SK-N-SH treated with all-trans-retinoic acid at 6 μM for 48 hours (cell line): ENCODE measurements around the gene GRIP1.

Experiments
- ATAC-seq: fragments of 200-7000 bp; cut with Tn5 transposase; 3 replicates; pipeline ENCODE4 v1.9.1; 2020; ENCODE audit warnings: mild to moderate bottlenecking, moderate library complexity
- ARNTL ChIP-seq: fragments of 450-650 bp; formaldehyde crosslinking; IDR thresholded peaks from 2 replicates; pipeline ENCODE4 v1.5.0; 2020; ENCODE audit warnings: low read depth, mild to moderate bottlenecking, moderate library complexity, borderline replicate concordance
- BACH2 ChIP-seq: fragments of 250-450 bp; sonication (Bioruptor Pico); IDR thresholded peaks from 2 replicates; pipeline ENCODE4 v1.9.0; 2021; ENCODE audit warnings: mild to moderate bottlenecking, borderline replicate concordance
- CSDC2 ChIP-seq: fragments of 250-450 bp; sonication (Bioruptor Pico); IDR thresholded peaks from 2 replicates; pipeline ENCODE4 v1.5.0; 2020; ENCODE audit warnings: mild to moderate bottlenecking, moderate library complexity
- ESRRG ChIP-seq: fragments of 250-450 bp; sonication (Bioruptor Pico); IDR thresholded peaks from 2 replicates; pipeline ENCODE4 v1.6.1; 2021; ENCODE audit warnings: mild to moderate bottlenecking
- GLIS3 ChIP-seq: fragments of 250-450 bp; sonication (Bioruptor Pico); IDR thresholded peaks from 2 replicates; pipeline ENCODE4 v1.5.0; 2020; ENCODE audit warnings: mild to moderate bottlenecking, moderate library complexity
- ISL1 ChIP-seq: fragments of 250-450 bp; sonication (Bioruptor Pico); IDR thresholded peaks from 2 replicates; pipeline ENCODE4 v2.1.2; 2022; ENCODE audit warnings: mild to moderate bottlenecking, moderate library complexity
- PPARA ChIP-seq: fragments of 250-450 bp; sonication (Bioruptor Pico); IDR thresholded peaks from 2 replicates; pipeline ENCODE4 v1.5.0; 2020; ENCODE audit warnings: mild to moderate bottlenecking, borderline replicate concordance
- RARB ChIP-seq: fragments of 250-450 bp; sonication (Bioruptor Pico); IDR thresholded peaks from 2 replicates; pipeline ENCODE4 v1.8.0; 2021; ENCODE audit warnings: mild to moderate bottlenecking, moderate library complexity
- SNAI2 ChIP-seq: fragments of 250-450 bp; sonication (Bioruptor Pico); IDR thresholded peaks from 2 replicates; pipeline ENCODE4 v1.5.0; 2020; ENCODE audit warnings: mild to moderate bottlenecking, moderate library complexity
- TCF4 ChIP-seq: fragments of 250-450 bp; sonication (Bioruptor Pico); IDR thresholded peaks from 2 replicates; pipeline ENCODE4 v1.8.0; 2021; ENCODE audit warnings: mild to moderate bottlenecking, moderate library complexity, borderline replicate concordance
- ZC3H10 ChIP-seq: fragments of 250-450 bp; sonication (Bioruptor Pico); IDR thresholded peaks from 2 replicates; pipeline ENCODE4 v1.5.1; 2021; ENCODE audit warnings: mild to moderate bottlenecking, moderate library complexity
- ZFP3 ChIP-seq: fragments of 250-450 bp; sonication (Bioruptor Pico); IDR thresholded peaks from 2 replicates; pipeline ENCODE4 v1.5.0; 2020; ENCODE audit warnings: mild to moderate bottlenecking, moderate library complexity
- ZFP30 ChIP-seq: fragments of 450-650 bp; formaldehyde crosslinking; IDR thresholded peaks from 2 replicates; pipeline ENCODE4 v1.5.0; 2022; ENCODE audit warnings: mild to moderate bottlenecking, moderate library complexity
- ZNF70 ChIP-seq: fragments of 450-650 bp; formaldehyde crosslinking; IDR thresholded peaks from 2 replicates; pipeline ENCODE4 v1.5.0; 2020; ENCODE audit warnings: mild to moderate bottlenecking, moderate library complexity
- ZNF8 ChIP-seq: fragments of 450-650 bp; formaldehyde crosslinking; IDR thresholded peaks from 2 replicates; pipeline ENCODE4 v1.5.0; 2020; ENCODE audit warnings: mild to moderate bottlenecking, moderate library complexity
- TF ChIP-seq, protein P1 (sequence below): fragments of 250-450 bp; sonication (Bioruptor Pico); IDR thresholded peaks from 2 replicates; pipeline ENCODE4 v1.5.0; 2020; ENCODE audit warnings: mild to moderate bottlenecking, moderate library complexity
- TF ChIP-seq, protein P2 (sequence below): fragments of 250-450 bp; sonication (Bioruptor Pico); IDR thresholded peaks from 2 replicates; pipeline ENCODE4 v1.8.0; 2020; ENCODE audit warnings: mild to moderate bottlenecking, moderate library complexity, borderline replicate concordance
- TF ChIP-seq, protein P3 (sequence below): fragments of 250-450 bp; sonication (Bioruptor Pico); IDR thresholded peaks from 2 replicates; pipeline ENCODE4 v1.5.1; 2021; ENCODE audit warnings: mild to moderate bottlenecking, moderate library complexity
- TF ChIP-seq, protein P4 (sequence below): fragments of 250-450 bp; sonication (Bioruptor Pico); IDR thresholded peaks from 2 replicates; pipeline ENCODE4 v1.8.0; 2021; ENCODE audit warnings: low read depth, mild to moderate bottlenecking, moderate library complexity, borderline replicate concordance

The GRIP1 gene

DNA sequence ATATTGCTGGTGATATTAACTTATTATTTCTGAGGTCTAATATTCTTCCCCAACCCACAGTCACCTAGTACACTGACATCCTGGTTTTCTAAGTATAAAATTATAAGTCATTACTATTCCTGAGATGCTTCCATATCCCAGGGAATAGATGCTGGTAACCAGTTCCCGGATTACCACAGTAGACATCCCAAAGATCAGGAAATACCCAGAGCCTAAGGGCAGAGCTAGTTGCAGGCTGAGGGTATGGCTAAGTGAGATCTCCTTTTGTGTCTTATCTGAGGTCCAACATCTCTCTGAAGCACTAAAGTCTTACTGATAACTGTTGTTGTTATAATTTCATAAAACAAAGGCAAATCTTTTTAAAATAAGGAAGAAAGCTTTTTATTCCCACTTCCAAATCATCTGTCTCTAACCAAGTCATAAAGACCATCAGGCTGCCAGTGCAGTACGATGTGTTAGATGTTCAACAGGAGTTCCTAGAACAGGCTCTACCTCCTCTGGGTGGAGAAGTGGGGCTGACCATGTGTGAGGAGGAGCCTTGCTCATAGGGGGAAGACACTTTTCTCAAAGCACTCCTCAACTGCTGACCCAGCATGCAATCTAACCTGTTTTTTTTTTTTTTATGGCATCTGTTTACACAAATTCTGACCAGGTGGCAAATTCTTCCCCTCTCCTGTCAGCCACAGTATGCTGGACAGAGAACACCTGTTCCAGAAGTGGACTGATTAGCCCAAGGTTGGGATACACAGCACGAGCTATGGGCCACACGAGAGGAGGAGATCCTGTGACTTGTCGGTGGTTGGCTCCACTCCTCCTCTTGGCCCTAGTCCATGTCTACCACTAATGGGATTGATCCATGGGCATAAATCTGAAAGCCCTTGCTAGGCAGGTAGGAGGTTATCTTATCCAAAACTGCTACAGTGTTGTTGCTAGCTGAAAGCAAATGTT lies 16.1 kb upstream of the GRIP1 start:
- no peak for ATAC-seq
- TF ChIP-seq SNAI2 (CRISPR knock-in tag) (no peak), ZNF8 (no peak), ESRRG (CRISPR knock-in tag) (no peak), BACH2 (CRISPR knock-in tag) (no peak), TCF4 (CRISPR knock-in tag) (no peak), CSDC2 (CRISPR knock-in tag) (no peak), ZC3H10 (CRISPR knock-in tag) (no peak), ISL1 (CRISPR knock-in tag) (no peak)
- TF ChIP-seq, protein P1, sequence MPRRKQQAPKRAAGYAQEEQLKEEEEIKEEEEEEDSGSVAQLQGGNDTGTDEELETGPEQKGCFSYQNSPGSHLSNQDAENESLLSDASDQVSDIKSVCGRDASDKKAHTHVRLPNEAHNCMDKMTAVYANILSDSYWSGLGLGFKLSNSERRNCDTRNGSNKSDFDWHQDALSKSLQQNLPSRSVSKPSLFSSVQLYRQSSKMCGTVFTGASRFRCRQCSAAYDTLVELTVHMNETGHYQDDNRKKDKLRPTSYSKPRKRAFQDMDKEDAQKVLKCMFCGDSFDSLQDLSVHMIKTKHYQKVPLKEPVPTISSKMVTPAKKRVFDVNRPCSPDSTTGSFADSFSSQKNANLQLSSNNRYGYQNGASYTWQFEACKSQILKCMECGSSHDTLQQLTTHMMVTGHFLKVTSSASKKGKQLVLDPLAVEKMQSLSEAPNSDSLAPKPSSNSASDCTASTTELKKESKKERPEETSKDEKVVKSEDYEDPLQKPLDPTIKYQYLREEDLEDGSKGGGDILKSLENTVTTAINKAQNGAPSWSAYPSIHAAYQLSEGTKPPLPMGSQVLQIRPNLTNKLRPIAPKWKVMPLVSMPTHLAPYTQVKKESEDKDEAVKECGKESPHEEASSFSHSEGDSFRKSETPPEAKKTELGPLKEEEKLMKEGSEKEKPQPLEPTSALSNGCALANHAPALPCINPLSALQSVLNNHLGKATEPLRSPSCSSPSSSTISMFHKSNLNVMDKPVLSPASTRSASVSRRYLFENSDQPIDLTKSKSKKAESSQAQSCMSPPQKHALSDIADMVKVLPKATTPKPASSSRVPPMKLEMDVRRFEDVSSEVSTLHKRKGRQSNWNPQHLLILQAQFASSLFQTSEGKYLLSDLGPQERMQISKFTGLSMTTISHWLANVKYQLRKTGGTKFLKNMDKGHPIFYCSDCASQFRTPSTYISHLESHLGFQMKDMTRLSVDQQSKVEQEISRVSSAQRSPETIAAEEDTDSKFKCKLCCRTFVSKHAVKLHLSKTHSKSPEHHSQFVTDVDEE: no peak

DNA sequence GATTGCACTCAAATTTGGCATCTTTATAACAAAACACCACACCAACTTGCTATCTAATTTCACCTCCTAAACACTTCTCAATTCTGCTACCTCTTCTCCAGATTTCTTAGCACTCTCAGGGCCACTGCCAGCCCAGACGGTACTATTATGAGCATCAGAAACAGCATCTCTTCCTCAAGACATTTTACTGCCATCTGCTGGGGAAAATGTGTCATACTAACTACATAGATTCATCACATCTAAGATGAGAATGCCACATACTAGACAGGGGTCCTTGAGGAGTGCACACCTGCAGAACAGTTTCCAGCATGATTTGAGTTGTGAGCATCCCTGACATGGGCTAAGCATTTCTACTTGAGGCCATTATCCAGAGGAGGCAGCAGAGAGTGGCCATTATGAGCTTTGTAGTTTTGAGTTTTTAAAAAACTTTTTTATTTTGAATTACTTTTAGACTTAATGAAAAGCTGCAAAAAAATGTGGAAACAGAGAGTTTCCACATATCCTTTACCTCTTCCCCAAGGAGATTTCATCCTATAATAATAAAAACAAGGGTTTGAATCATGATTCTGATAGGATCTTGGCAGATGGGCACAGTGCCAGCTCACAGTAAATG lies 15.1 kb upstream of the GRIP1 start:
- TF ChIP-seq TCF4 (CRISPR knock-in tag) (no peak), SNAI2 (CRISPR knock-in tag) (no peak), RARB (no peak), ARNTL (CRISPR knock-in tag) (no peak), BACH2 (CRISPR knock-in tag) (no peak), ZNF8 (no peak), ZC3H10 (CRISPR knock-in tag) (no peak), ZFP3 (CRISPR knock-in tag) (no peak), PPARA (CRISPR knock-in tag) (no peak), GLIS3 (no peak), CSDC2 (CRISPR knock-in tag) (no peak), ZNF70 (CRISPR knock-in tag) (no peak), ZFP30 (no peak)
- TF ChIP-seq, protein P2, sequence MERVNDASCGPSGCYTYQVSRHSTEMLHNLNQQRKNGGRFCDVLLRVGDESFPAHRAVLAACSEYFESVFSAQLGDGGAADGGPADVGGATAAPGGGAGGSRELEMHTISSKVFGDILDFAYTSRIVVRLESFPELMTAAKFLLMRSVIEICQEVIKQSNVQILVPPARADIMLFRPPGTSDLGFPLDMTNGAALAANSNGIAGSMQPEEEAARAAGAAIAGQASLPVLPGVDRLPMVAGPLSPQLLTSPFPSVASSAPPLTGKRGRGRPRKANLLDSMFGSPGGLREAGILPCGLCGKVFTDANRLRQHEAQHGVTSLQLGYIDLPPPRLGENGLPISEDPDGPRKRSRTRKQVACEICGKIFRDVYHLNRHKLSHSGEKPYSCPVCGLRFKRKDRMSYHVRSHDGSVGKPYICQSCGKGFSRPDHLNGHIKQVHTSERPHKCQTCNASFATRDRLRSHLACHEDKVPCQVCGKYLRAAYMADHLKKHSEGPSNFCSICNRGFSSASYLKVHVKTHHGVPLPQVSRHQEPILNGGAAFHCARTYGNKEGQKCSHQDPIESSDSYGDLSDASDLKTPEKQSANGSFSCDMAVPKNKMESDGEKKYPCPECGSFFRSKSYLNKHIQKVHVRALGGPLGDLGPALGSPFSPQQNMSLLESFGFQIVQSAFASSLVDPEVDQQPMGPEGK (CRISPR knock-in tag): no peak
- TF ChIP-seq, protein P1: no peak
- ATAC-seq: peak; percentile 98

DNA sequence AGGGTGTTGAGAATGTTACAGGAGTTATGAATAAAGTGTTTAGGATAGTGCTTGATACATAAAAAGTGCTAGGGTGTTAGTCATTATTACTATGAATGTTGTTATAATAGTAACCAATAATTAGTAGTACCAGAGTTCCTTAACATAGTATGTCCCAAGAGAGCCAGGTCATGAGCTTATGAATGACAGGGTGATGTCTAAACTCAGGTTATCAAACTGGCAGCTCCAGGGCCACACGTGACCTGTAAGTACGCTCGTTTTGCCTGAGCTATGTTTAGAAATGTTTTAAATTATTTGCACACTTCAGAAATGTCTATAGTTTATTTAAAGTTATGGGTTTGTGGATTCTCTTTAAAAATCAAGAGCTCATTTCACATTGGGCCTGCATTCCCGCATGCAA lies 14.1 kb upstream of the GRIP1 start:
- TF ChIP-seq ESRRG (CRISPR knock-in tag) (no peak), ZC3H10 (CRISPR knock-in tag) (no peak), ZFP3 (CRISPR knock-in tag) (no peak), ZFP30 (no peak)
- ATAC-seq: no peak

DNA sequence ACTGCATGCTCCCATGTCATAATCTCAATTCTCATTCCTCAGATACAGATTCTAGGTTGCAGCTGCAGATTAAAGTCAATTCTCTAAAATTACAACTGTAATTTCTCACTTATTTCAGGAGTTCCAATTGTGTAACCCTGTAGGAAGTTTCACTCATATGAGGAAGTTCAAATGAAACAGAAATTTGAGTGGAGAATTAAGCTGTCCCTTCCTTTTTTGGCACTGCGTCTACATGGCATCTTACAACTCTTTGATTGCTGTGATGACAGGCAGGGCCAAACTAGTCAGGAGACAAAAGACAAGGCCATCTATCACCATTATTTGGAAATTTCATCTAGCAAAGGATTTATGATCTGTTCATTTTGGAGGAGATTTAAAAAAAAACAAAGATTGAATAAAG lies 13.3 kb upstream of the GRIP1 start:
- no peak for ATAC-seq
- TF ChIP-seq, protein P3, sequence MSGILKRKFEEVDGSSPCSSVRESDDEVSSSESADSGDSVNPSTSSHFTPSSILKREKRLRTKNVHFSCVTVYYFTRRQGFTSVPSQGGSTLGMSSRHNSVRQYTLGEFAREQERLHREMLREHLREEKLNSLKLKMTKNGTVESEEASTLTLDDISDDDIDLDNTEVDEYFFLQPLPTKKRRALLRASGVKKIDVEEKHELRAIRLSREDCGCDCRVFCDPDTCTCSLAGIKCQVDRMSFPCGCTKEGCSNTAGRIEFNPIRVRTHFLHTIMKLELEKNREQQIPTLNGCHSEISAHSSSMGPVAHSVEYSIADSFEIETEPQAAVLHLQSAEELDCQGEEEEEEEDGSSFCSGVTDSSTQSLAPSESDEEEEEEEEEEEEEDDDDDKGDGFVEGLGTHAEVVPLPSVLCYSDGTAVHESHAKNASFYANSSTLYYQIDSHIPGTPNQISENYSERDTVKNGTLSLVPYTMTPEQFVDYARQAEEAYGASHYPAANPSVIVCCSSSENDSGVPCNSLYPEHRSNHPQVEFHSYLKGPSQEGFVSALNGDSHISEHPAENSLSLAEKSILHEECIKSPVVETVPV: no peak
- TF ChIP-seq ZFP3 (CRISPR knock-in tag) (no peak), ZFP30 (no peak), ARNTL (CRISPR knock-in tag) (no peak), TCF4 (CRISPR knock-in tag) (no peak), CSDC2 (CRISPR knock-in tag) (no peak), ISL1 (CRISPR knock-in tag) (no peak), SNAI2 (CRISPR knock-in tag) (no peak), GLIS3 (no peak), ZNF8 (no peak)
- TF ChIP-seq, protein P4, sequence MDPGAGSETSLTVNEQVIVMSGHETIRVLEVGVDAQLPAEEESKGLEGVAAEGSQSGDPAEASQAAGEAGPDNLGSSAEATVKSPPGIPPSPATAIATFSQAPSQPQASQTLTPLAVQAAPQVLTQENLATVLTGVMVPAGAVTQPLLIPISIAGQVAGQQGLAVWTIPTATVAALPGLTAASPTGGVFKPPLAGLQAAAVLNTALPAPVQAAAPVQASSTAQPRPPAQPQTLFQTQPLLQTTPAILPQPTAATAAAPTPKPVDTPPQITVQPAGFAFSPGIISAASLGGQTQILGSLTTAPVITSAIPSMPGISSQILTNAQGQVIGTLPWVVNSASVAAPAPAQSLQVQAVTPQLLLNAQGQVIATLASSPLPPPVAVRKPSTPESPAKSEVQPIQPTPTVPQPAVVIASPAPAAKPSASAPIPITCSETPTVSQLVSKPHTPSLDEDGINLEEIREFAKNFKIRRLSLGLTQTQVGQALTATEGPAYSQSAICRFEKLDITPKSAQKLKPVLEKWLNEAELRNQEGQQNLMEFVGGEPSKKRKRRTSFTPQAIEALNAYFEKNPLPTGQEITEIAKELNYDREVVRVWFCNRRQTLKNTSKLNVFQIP (CRISPR knock-in tag): no peak
- TF ChIP-seq, protein P1: no peak
